ENCODE data around the gene AMH.

AMH gene

GRCh38 chr19:2236314-2237050, 12.6 kb upstream of the AMH start, which contains the start of the genes PLEKHJ1 and SF3A2:
TSS of gene PLEKHJ1 (minus strand) at chr19:2236329. CDS start at chr19:2236248, 81 bp downstream.
TSS of gene SF3A2 (plus strand) at chr19:2236824. CDS start at chr19:2243419, 6,595 bp downstream.
- DNase-seq = peak; percentile 96

GRCh38 chr19:2237051-2237868, 11.9 kb upstream of the AMH start:
- no peak for DNase-seq

GRCh38 chr19:2237869-2238153, 11.3 kb upstream of the AMH start:
- no peak for DNase-seq

- no peak for DNase-seq
Observed at GRCh38 chr19:2239173-2239572, 9.9 kb upstream of the AMH start.

- DNase-seq = no peak
Observed at GRCh38 chr19:2239771-2240770, 9.1 kb upstream of the AMH start.

- no peak for DNase-seq
Observed at GRCh38 chr19:2240881-2241760, 8.0 kb upstream of the AMH start.

GRCh38 chr19:2242092-2242537, 7.0 kb upstream of the AMH start:
- DNase-seq = no peak

- no peak for DNase-seq
Observed at GRCh38 chr19:2242816-2243215, 6.3 kb upstream of the AMH start.

GRCh38 chr19:2243274-2244124, 5.6 kb upstream of the AMH start:
- no peak for DNase-seq

- DNase-seq = no peak
Observed at GRCh38 chr19:2244125-2244411, 5.1 kb upstream of the AMH start.

- DNase-seq = no peak
Observed at GRCh38 chr19:2244486-2244885, 4.6 kb upstream of the AMH start.

- DNase-seq = no peak
Observed at GRCh38 chr19:2245273-2245672, 3.9 kb upstream of the AMH start.

GRCh38 chr19:2246014-2246620, 3.0 kb upstream of the AMH start:
- no peak for DNase-seq

- no peak for DNase-seq
Observed at GRCh38 chr19:2246801-2247361, 2.2 kb upstream of the AMH start.

GRCh38 chr19:2247433-2248101, 1.6 kb upstream of the AMH start:
- DNase-seq = no peak

- no peak for DNase-seq
Observed at GRCh38 chr19:2248136-2249009, 750 bp upstream of the AMH start.

- no peak for DNase-seq
Observed at GRCh38 chr19:2249880-2250765, 1.0 kb downstream of the AMH start.

GRCh38 chr19:2250766-2251105, 1.6 kb downstream of the AMH start:
- DNase-seq = no peak

Measured in effector CD4-positive, alpha-beta T cell (primary cell).